Measurements from ENCODE around the gene IL13.
"Not testable (repeated sequence)": the region's sequence is repeated elsewhere in the genome, so short reads cannot be mapped to it uniquely, and the experiment has no call there.

Gene IL13

DNA sequence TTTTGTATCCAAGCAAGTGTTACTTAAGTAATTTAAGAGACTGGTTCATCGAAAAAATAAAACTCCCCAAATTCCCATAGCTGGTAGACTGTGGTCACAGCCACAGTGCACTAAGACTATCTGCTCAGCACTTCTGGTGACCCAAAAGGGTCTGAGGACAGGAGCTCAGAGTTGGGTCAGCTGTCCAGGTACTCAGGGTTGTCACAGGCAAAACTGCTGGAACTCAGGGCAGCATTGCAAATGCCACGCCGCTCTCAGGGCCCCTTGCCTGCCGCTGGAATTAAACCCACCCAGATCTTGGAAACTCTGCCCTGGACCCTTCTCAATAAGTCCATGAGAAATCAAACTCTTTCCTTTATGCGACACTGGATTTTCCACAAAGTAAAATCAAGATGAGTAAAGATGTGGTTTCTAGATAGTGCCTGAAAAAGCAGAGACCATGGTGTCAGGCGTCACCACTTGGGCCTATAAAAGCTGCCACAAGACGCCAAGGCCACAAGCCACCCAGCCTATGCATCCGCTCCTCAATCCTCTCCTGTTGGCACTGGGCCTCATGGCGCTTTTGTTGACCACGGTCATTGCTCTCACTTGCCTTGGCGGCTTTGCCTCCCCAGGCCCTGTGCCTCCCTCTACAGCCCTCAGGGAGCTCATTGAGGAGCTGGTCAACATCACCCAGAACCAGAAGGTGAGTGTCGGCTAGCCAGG is at the start of gene IL13:
TSS of gene IL13 (plus strand) at position 498 of the 705 bp plus-strand sequence. CDS start at position 512, 14 bp downstream.
- no peaks in the 10 kb centered on the region for H3K36me3 ChIP-seq (ENCODE audit: control insufficient read depth in 2 of 2, insufficient read depth in 2 of 2, low read length in 2 of 2)
- no peak within 1 kb of the TSS for H3K4me3 ChIP-seq (ENCODE audit: low read length in 2 of 2)
- H3K27me3 ChIP-seq (ENCODE audit: control insufficient read depth in 1 of 2, insufficient read depth in 2 of 2, low read length in 2 of 2), result peaks cover 24 to 29% of the 10 kb centered on the region in 2 donors
- H3K9ac ChIP-seq (ENCODE audit: low read length in 2 of 2), result no peak within 1 kb of the TSS
- H3K27ac ChIP-seq (ENCODE audit: low read length), result no peak within 1 kb of the TSS
- no peaks in the 10 kb centered on the region for H3K9me3 ChIP-seq (ENCODE audit: control insufficient read depth in 2 of 2, low read length in 2 of 2)
- peaks cover 12% of the 10 kb centered on the region for H3K4me1 ChIP-seq (ENCODE audit: control insufficient read depth, insufficient read depth, low read length)

DNA sequence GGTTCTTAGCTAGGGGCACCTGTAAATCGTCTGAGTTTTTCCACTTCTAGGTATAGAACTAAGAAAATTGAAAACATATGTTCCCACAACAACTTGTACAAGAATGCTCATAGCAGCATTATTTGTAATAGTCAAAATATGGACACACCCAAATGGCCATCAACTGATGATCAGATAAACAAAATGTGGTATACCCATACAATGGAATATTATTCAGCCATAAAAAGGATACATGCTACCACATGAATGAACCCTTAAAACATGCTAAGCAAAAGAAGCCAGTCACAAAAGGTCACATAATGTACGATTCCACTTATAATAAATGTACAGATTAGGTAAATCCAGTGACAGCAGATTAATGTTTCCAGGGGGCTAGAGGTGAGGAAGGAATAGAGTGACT is 46.0 kb upstream of the IL13 start:
- peaks cover 10 to 22% of the 10 kb centered on the region in 2 donors for H3K36me3 ChIP-seq (ENCODE audit: control insufficient read depth in 2 of 2, insufficient read depth in 2 of 2, low read length in 2 of 2)

DNA sequence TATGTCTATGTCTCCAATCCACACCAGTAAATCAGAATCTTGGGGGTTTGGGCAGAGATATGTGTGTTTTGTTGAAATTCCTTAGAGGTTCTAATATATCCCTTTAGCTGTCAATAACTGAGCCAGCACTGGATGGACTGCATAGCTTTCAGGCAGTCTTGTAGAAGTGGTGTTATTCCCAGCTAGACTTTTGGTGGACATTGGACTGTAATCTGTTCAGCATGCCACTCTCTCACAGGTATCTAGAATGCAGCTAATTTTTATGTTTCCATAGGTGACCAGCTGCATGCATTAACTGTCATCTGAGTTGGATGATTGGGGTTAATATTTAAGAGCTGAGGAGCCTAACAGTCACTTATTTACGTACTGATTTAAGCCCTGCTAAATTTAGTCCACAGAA is 45.1 kb upstream of the IL13 start:
- Histone ChIP-seq H3K27ac (ENCODE audit: low read length) (no peak overlapping the region), H3K36me3 (ENCODE audit: control insufficient read depth in 2 of 2, insufficient read depth in 2 of 2, low read length in 2 of 2) (peaks cover 10 to 20% of the 10 kb centered on the region in 2 donors), H3K4me3 (ENCODE audit: low read length in 2 of 2) (no peak overlapping the region), H3K4me1 (ENCODE audit: control insufficient read depth, insufficient read depth, low read length) (no peaks in the 10 kb centered on the region), H3K9me3 (ENCODE audit: control insufficient read depth in 2 of 2, low read length in 2 of 2) (no peaks in the 10 kb centered on the region), H3K9ac (ENCODE audit: low read length in 2 of 2) (no peak overlapping the region), H3K27me3 (ENCODE audit: control insufficient read depth in 1 of 2, insufficient read depth in 2 of 2, low read length in 2 of 2) (no peaks in the 10 kb centered on the region)

More for the DNA sequence above, 46.0 kb upstream of the IL13 start:
- H3K4me1 ChIP-seq (ENCODE audit: control insufficient read depth, insufficient read depth, low read length), result no peaks in the 10 kb centered on the region
- H3K9me3 ChIP-seq (ENCODE audit: control insufficient read depth in 2 of 2, low read length in 2 of 2), result no peaks in the 10 kb centered on the region
- no peak overlapping the region for H3K4me3 ChIP-seq (ENCODE audit: low read length in 2 of 2)
- no peak overlapping the region for H3K27ac ChIP-seq (ENCODE audit: low read length)
- H3K9ac ChIP-seq (ENCODE audit: low read length in 2 of 2), result no peak overlapping the region
- H3K27me3 ChIP-seq (ENCODE audit: control insufficient read depth in 1 of 2, insufficient read depth in 2 of 2, low read length in 2 of 2), result no peaks in the 10 kb centered on the region

DNA sequence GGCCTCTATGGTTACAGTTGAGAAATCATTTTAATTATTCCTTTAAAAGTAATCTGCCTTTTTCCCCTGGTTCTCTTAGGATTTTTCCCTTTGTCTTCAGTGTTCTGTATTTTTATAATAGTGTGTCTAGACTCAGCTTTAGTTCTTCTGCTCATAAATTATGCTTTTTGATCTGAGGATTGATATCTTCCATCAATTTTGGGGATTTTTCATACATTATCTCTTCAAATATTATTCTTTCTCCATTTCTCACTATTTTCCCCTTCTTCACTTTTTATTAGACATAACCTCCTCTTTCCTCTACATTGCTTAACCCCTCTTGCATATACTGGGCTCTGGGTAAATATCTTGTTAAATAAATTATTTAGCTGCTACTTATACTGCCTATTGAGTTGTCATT is 36.3 kb upstream of the IL13 start:
- Histone ChIP-seq H3K27me3 (ENCODE audit: control insufficient read depth in 1 of 2, insufficient read depth in 2 of 2, low read length in 2 of 2) (no peaks in the 10 kb centered on the region), H3K4me3 (ENCODE audit: low read length in 2 of 2) (no peak overlapping the region), H3K9ac (ENCODE audit: low read length in 2 of 2) (no peak overlapping the region), H3K27ac (ENCODE audit: low read length) (no peak overlapping the region), H3K9me3 (ENCODE audit: control insufficient read depth in 2 of 2, low read length in 2 of 2) (no peaks in the 10 kb centered on the region), H3K4me1 (ENCODE audit: control insufficient read depth, insufficient read depth, low read length) (no peaks in the 10 kb centered on the region), H3K36me3 (ENCODE audit: control insufficient read depth in 2 of 2, insufficient read depth in 2 of 2, low read length in 2 of 2) (peaks cover 3% of the 10 kb centered on the region in 2 donors)

DNA sequence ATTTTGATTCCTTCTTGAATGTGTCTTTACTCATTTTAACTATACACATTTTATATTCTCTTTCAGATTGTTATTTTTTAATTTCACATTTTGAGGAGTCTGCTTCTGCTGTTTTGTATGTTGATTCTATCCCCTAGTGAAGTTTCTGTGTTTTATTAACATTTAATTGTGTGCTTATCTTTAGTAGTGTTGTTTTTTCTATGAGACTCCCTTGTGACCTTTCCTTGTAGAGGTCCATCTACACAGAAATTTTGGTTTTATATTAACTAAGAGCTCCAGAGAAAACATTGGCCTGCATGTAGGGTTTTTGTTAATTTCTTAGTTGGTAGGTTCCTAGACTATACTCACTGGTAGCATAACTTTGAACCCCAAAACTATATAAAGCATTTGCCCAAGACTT is 35.4 kb upstream of the IL13 start:
- Histone ChIP-seq H3K27ac (ENCODE audit: low read length) (no peak overlapping the region), H3K4me3 (ENCODE audit: low read length in 2 of 2) (no peak overlapping the region), H3K9me3 (ENCODE audit: control insufficient read depth in 2 of 2, low read length in 2 of 2) (no peaks in the 10 kb centered on the region), H3K4me1 (ENCODE audit: control insufficient read depth, insufficient read depth, low read length) (no peaks in the 10 kb centered on the region), H3K27me3 (ENCODE audit: control insufficient read depth in 1 of 2, insufficient read depth in 2 of 2, low read length in 2 of 2) (no peaks in the 10 kb centered on the region), H3K9ac (ENCODE audit: low read length in 2 of 2) (no peak overlapping the region), H3K36me3 (ENCODE audit: control insufficient read depth in 2 of 2, insufficient read depth in 2 of 2, low read length in 2 of 2) (peaks cover 3% of the 10 kb centered on the region in 2 donors)

DNA sequence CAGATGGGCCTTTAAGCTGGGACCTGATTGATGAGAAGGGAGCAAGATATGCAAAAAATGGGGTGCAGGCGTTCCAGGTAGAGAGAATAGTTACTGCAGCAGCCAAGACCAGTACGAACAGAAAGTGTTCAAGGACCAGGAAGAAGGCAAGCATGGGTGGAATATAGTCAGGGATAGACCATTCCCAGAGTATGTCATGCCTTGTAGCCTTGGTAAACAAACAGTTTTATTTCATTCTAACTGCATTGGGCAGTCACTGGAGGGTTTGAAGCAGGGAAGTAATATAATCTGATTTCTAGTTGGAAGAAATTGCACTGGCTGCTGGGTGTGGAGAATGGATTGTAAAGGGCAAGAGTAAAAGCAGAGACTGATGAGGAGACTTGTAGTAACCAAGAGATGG is 30.5 kb upstream of the IL13 start:
- no peak overlapping the region for H3K9ac ChIP-seq (ENCODE audit: low read length in 2 of 2)
- H3K4me1 ChIP-seq (ENCODE audit: control insufficient read depth, insufficient read depth, low read length), result no peaks in the 10 kb centered on the region
- no peaks in the 10 kb centered on the region for H3K9me3 ChIP-seq (ENCODE audit: control insufficient read depth in 2 of 2, low read length in 2 of 2)
- H3K36me3 ChIP-seq (ENCODE audit: control insufficient read depth in 2 of 2, insufficient read depth in 2 of 2, low read length in 2 of 2), result peaks cover 9% of the 10 kb centered on the region in 2 donors
- H3K27ac ChIP-seq (ENCODE audit: low read length), result no peak overlapping the region
- no peaks in the 10 kb centered on the region for H3K27me3 ChIP-seq (ENCODE audit: control insufficient read depth in 1 of 2, insufficient read depth in 2 of 2, low read length in 2 of 2)
- H3K4me3 ChIP-seq (ENCODE audit: low read length in 2 of 2), result no peak overlapping the region

DNA sequence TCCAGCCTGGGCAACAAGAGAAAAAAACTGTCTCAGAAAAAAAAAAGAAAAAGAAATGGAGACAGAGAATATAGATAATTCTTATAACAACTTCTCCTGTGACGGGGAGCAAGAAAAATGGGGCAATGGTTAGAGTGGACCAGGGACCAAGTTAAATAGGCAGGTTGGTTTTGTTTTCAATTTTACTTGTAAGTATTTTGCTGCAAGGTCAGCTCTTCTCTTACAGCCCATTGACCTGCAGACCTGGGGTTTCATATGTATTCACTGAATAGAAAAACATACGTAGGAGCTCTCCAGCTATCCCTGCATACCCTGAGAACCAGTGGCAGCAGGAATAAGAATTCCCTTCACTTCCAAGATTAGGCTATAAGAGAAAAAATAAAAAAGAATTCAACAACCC is 29.2 kb upstream of the IL13 start:
- H3K36me3 ChIP-seq (ENCODE audit: control insufficient read depth in 2 of 2, insufficient read depth in 2 of 2, low read length in 2 of 2), result peaks cover 8 to 9% of the 10 kb centered on the region in 2 donors
- H3K4me3 ChIP-seq (ENCODE audit: low read length in 2 of 2), result no peak overlapping the region
- no peaks in the 10 kb centered on the region for H3K27me3 ChIP-seq (ENCODE audit: control insufficient read depth in 1 of 2, insufficient read depth in 2 of 2, low read length in 2 of 2)
- no peaks in the 10 kb centered on the region for H3K4me1 ChIP-seq (ENCODE audit: control insufficient read depth, insufficient read depth, low read length)
- no peak overlapping the region for H3K9ac ChIP-seq (ENCODE audit: low read length in 2 of 2)
- no peak overlapping the region for H3K27ac ChIP-seq (ENCODE audit: low read length)
- no peaks in the 10 kb centered on the region for H3K9me3 ChIP-seq (ENCODE audit: control insufficient read depth in 2 of 2, low read length in 2 of 2)

DNA sequence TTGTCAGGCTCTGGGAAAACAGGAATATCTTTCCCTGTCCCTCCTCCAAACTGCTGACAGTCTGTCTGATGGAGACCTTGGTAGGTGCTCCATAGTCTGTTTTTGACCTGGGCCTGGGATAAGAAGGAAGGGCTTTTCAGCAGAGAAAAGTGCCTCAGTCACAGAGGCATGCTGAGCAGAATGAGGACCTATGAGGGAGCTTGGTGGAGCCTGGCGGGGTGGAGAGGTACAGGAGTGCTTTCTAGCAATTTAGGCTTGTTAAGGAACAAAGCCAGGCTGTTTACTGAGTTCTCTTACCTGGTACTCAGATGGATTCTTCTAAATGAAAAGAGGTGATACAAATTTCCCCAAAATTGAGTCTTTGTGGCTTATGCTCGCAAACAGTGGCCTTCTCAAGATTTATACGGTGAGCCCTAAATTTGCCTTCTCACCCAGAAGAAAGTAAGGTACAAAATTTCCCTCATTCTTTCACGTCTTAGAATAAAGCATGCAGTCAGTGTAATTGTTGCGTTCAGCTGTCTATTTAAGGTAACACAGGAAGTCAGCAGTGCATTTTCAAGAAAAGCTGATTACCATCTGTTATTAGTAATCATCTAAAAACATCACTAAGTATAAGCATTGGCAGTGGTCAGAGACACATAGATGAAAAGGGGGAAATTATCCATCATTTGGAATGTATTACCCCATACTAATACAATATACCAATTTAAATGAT is 28.6 kb upstream of the IL13 start:
- H3K4me3 ChIP-seq (ENCODE audit: low read length in 2 of 2), result no peak overlapping the region
- H3K9me3 ChIP-seq (ENCODE audit: control insufficient read depth in 2 of 2, low read length in 2 of 2), result no peaks in the 10 kb centered on the region

DNA sequence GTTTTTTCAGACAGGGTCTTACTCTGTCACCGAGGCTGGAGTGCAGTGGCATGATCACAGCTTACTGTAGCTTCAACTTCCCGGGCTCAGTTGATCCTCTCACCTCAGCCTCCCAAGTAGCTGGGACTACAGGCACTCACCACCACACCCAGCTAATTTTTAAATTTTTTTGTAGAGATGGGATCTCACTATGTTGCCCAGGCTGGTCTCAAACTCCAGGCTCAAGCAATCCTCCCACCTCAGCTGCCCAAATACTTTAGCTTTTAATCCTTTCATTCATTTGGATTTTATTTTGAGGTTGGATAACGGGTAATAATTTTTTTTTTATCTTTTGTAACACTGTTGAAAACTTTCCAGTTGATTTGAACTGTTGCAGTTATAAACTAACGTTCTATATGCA is 24.4 kb upstream of the IL13 start:
- peaks cover 21 to 34% of the 10 kb centered on the region in 2 donors for H3K36me3 ChIP-seq (ENCODE audit: control insufficient read depth in 2 of 2, insufficient read depth in 2 of 2, low read length in 2 of 2)
- H3K4me1 ChIP-seq (ENCODE audit: control insufficient read depth, insufficient read depth, low read length); H3K27me3 ChIP-seq (ENCODE audit: control insufficient read depth in 1 of 2, insufficient read depth in 2 of 2, low read length in 2 of 2); H3K27ac ChIP-seq (ENCODE audit: low read length); H3K4me3 ChIP-seq (ENCODE audit: low read length in 2 of 2); H3K9ac ChIP-seq (ENCODE audit: low read length in 2 of 2); H3K9me3 ChIP-seq (ENCODE audit: control insufficient read depth in 2 of 2, low read length in 2 of 2): not testable (repeated sequence)

More for the DNA sequence above, 28.6 kb upstream of the IL13 start:
- Histone ChIP-seq H3K36me3 (ENCODE audit: control insufficient read depth in 2 of 2, insufficient read depth in 2 of 2, low read length in 2 of 2) (peaks cover 8 to 9% of the 10 kb centered on the region in 2 donors), H3K27ac (ENCODE audit: low read length) (no peak overlapping the region), H3K9ac (ENCODE audit: low read length in 2 of 2) (no peak overlapping the region), H3K4me1 (ENCODE audit: control insufficient read depth, insufficient read depth, low read length) (no peaks in the 10 kb centered on the region), H3K27me3 (ENCODE audit: control insufficient read depth in 1 of 2, insufficient read depth in 2 of 2, low read length in 2 of 2) (no peaks in the 10 kb centered on the region)

DNA sequence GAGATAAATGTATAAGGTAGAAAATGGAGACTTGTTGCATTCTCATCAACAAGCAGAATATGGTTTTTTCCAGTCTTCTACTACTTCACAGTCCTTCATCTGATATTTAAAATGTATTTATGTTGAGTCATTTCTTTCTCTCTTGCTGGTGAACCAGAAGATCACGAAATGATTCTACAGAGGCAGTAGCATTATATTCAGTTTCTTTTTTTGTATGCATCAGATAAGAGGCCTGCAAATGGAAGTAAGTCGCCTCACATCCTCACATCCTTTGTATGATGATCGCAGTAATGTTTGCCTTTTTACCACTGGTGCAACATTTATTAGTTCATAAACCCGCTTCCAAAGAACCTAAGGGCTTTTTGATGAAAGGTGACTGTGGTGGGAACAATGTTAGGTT is 22.1 kb upstream of the IL13 start:
- H3K9ac ChIP-seq (ENCODE audit: low read length in 2 of 2), result no peak overlapping the region
- H3K36me3 ChIP-seq (ENCODE audit: control insufficient read depth in 2 of 2, insufficient read depth in 2 of 2, low read length in 2 of 2), result peaks cover 28 to 41% of the 10 kb centered on the region in 2 donors
- no peak overlapping the region for H3K27ac ChIP-seq (ENCODE audit: low read length)
- no peaks in the 10 kb centered on the region for H3K9me3 ChIP-seq (ENCODE audit: control insufficient read depth in 2 of 2, low read length in 2 of 2)
- no peaks in the 10 kb centered on the region for H3K27me3 ChIP-seq (ENCODE audit: control insufficient read depth in 1 of 2, insufficient read depth in 2 of 2, low read length in 2 of 2)
- no peaks in the 10 kb centered on the region for H3K4me1 ChIP-seq (ENCODE audit: control insufficient read depth, insufficient read depth, low read length)
- H3K4me3 ChIP-seq (ENCODE audit: low read length in 2 of 2), result no peak overlapping the region

DNA sequence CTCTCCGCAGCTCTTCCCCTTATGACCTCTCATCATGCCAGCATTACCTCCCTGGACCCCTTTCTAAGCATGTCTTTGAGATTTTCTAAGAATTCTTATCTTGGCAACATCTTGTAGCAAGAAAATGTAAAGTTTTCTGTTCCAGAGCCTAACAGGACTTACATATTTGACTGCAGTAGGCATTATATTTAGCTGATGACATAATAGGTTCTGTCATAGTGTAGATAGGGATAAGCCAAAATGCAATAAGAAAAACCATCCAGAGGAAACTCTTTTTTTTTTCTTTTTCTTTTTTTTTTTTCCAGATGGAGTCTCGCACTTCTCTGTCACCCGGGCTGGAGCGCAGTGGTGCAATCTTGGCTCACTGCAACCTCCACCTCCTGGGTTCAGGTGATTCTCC is 20.7 kb upstream of the IL13 start:
- Histone ChIP-seq H3K27ac (ENCODE audit: low read length) (no peak overlapping the region), H3K36me3 (ENCODE audit: control insufficient read depth in 2 of 2, insufficient read depth in 2 of 2, low read length in 2 of 2) (peaks cover 38 to 47% of the 10 kb centered on the region in 2 donors), H3K27me3 (ENCODE audit: control insufficient read depth in 1 of 2, insufficient read depth in 2 of 2, low read length in 2 of 2) (no peaks in the 10 kb centered on the region), H3K4me1 (ENCODE audit: control insufficient read depth, insufficient read depth, low read length) (no peaks in the 10 kb centered on the region), H3K9ac (ENCODE audit: low read length in 2 of 2) (no peak overlapping the region), H3K4me3 (ENCODE audit: low read length in 2 of 2) (no peak overlapping the region), H3K9me3 (ENCODE audit: control insufficient read depth in 2 of 2, low read length in 2 of 2) (no peaks in the 10 kb centered on the region)

All from stomach smooth muscle (tissue), 2 donors.